ENCODE measurements around the gene LOXL1.

LOXL1 gene

GRCh38 chr15:73941044-73941443, 14.8 kb downstream of the LOXL1 start:
- DNase-seq: no peak

DNA sequence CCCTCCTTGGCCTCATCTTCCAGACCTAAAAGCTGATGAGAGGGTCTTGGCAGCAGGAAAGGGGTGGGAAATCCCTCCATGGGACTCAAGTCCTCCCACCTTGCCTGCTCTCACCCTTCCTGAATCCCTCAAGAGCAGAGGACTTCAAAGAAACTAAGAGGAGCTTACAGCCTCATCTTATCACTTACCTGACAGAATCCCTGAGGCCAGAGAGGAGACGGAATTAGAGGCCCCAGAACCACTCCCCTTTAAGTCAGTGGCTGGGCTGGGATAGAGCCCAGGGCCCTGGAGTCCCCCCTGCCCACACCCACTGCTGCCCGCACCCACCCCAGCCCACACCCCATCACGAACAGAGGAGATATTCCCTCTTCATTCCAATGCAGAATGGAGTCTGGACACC, 15.2 kb downstream of the LOXL1 start:
- DNase-seq: no peak

GRCh38 chr15:73941871-73942635, 15.8 kb downstream of the LOXL1 start:
- no peak for DNase-seq

DNA sequence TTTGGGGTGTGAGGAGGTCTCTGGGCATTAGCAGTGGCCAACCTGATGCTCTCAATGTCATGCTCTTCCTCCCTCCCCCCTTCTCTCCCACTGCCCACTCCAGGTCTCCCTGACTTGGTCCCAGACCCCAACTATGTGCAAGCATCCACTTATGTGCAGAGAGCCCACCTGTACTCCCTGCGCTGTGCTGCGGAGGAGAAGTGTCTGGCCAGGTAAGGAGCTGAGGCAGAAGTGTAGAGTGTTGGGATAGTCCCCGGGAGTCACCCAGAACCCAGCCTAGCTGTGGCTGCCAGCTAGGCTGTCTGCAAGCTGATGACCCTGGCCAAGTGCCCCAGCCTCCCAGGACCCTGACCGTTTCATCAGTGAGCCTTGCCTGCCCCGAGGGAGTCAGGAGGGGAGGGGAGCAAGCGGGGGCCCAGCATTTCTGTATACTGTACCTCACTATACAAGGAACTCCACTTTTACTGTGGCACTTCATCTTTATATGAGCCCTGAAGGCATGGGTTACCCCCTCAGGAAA, 16.5 kb downstream of the LOXL1 start:
- DNase-seq: no peak

DNA sequence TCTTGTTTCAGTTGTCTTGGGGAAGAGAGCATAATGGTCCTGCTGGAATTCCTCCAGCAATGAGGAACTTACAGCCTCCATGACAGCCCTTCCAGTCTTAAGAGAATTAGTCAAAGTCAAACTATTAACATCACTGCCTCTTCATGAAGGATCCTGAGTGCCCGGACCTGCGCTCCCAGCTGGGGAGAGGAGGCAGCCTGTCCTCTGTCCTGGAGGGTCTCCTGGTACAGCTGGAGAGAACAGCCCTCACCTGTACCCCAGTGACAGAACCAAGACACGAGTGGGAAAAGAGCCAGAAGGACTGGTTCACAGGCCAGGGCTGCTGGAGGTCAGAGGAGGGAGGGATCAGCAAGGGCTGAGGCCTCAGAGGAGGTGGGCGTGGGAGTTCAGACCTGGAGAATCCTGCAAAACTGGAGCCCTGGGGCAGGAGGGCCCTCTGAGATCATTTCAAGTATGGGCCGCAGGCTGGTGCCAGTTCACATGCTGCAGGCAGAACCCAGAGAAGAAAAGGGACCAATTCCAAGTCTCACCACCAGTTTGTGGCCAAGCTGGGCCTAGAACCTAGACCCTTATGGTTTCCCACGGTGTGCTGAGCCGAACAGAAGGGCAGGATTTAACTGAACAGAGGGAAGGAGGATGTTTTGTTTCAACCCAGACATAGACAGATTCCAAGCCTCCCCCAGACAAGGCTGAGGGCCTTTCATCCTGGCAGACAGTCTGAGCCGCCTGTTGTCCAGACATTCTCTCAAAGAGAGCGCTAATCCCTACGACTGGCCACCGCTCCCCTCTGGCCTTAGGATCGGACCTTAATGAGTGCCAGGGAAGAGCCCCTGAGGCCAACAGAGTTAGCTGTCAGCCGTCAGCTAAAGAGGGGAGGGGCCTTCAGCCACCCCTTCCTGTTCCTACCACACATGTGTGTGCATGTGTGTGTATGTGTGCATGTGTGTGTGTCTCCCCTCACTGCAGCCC, 18.2 kb downstream of the LOXL1 start:
- DNase-seq: no peak

DNA sequence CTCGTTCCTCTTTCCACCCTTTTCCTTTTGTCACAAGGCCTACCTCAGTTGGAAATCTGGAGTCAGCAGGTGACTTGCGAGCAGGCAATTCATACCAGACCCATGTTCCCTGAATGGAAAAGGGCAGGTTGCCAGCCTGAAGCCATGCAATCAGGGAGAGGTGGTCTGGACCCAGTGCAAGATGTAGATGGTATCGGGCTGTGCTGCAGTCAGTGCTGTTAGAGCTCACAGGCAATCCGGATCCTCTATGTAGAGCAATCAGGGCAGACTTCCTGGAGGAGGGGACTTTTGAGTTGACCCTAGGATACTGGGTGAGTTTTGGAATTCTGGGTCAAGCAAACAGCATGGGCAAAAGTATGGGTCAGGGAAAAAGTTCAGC, 18.9 kb downstream of the LOXL1 start:
- no peak for DNase-seq

GRCh38 chr15:73946046-73946721, 19.9 kb downstream of the LOXL1 start:
- no peak for DNase-seq

GRCh38 chr15:73946795-73947370, 20.6 kb downstream of the LOXL1 start:
- DNase-seq: no peak

DNA sequence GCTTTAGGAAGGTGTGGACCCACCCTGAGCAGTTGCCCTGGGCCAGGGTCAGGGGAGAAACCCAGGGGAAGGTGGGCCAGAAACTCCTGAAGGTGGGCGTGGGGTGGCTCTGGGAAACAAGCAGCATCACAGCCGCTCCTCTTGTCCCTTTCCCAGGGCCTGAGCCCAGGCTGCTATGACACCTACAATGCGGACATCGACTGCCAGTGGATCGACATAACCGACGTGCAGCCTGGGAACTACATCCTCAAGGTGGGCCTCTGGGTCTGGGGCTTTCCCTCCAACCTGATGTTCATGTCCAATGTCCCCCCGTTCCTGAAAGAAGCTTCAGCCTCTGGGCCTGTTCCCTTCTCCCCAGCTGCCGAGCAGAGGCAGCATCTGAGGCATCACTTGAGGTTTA, 21.4 kb downstream of the LOXL1 start:
- no peak for DNase-seq

GRCh38 chr15:73948396-73948795, 22.1 kb downstream of the LOXL1 start:
- DNase-seq: no peak

DNA sequence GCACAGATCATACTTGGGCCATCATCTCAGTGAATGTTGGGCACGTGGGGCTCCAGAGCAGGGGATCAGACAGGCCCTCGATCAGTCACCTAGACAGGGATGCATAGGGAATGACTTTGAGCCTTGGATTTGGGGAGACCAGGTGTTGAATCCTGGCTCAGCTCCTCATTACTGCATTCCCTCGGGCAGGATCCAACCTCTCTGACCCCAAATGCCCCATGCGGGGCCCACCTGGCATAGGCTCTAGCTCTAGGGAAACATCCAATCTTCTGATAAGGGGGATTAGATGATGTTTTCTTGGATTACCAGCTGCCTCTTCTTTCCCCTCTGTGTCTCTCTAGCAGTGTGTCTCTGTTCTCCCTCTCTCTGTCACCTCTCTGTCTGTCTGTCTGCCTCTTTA, 22.7 kb downstream of the LOXL1 start:
- DNase-seq: no peak

DNA sequence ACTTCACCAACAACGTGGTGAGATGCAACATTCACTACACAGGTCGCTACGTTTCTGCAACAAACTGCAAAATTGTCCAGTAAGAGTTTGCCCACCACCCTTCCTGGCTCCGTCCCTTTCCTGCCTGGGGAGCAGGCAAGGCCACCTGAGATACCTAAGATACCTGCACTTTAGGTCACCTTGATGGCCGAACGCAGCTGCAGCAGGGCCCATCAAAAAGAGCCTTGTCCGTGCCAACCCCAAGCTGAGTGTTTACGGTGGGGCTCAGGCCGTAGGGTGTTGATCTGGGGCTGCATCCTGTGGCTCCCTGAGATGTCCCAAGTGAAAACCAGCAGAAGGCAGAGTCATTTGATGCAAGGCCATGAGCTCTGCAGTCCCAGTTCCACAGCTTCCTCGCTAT, 23.2 kb downstream of the LOXL1 start:
- no peak for DNase-seq

DNA sequence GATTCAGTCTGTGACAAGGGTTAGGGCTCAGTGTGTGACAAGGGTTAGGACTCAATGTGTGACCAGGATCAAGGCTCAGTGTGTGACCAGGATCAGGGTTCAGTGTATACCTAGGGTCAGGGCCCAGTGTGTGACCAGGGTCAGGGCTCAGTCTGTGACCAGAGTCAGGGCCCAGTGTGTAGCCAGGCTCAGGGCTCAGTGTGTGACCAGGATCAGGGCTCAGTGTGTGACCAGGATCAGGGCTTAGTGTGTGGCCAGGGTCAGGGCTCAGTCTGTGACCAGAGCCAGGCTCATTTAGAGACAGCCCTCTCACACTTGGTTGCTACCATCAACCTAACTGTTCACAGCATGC, 24.2 kb downstream of the LOXL1 start:
- no peak for DNase-seq

GRCh38 chr15:73950831-73951561, 24.7 kb downstream of the LOXL1 start:
- peak in 3 of 4 experiments; percentile 41 to 78 (median 66) for DNase-seq

- DNase-seq: no peak
Observed at GRCh38 chr15:73951601-73952000, 25.3 kb downstream of the LOXL1 start.

DNA sequence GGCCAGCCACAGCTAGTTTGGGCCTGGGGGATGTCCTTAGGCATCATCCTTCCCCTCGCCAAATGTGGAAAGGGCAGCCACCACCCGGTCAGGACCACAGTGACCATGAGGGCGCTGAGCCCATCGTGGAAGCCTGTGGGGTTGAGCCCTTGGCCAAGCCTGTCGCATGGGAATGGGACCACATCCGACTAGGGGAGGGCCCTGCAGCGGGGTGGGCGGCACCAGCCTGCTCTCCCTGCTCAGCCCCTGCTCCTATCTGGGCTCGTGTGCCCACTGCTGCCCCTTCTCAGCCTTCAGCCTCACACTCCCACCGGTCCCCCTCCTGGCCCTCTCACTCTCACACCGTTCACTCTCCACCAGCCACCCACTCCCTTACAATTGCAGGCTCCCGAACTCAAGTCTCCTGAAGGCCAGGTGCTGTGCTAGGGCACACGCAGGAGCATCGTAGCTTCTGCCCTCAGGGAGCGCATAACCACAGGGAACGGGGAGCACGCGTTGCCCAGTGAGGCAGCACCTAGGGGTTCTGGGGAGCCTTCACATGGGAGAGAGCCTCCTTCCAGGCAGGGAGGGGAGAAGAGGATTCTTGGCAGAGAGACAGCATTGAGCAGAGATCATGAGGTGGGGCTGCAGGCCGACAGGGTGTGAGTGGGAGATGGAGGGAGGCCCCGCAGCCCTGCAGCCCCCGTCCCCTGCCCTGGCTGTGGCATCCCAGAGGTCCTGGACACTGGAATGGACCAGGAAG, 26.1 kb downstream of the LOXL1 start:
- DNase-seq: no peak

GRCh38 chr15:73952913-73953750, 26.9 kb downstream of the LOXL1 start:
- DNase-seq: no peak

DNA sequence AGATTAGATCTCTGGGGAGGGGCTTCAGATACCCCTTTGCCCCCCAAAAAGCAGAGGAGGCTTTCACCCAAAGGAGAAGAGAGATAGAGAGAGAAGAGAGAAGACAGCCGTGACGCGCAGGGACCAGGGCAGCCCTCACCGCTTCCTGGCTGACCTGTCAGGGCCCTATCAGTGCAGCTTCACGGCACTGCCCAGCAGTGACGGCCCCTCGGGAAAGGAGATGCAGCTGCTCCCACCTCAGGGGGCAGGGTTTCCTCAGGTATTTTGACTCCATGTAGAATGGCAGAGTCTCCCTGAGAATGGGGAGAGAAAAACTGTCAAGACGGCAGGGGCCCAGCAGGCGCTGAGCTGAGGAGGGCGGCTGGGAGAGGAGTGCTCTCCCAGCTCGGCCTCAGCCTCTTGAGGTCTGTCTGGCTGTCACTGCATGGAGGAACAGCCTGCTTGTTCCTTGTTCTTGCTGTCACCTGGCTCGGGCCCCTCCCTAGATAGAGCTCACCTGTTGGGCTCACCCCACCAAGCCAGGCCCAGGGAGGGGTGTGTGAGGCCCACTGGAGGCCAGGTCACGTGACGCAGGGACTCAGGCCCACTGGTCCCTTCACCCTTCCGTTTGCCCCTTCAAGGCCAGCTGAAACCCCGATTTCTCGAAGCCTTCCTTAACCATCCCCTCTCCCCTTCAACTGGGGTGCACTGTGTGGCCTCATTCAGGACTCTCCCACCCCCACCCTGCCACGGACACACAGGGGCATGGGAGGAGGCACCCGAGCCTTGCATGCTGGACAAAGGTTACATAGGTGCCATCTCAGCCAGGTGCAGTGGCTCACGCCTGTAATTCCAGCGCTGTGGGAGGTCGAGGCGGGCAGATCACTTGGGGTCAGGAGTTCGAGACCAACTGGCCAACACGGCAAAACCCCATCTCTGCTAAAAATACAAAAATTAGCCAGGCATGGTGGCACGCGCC, 28.2 kb downstream of the LOXL1 start:
- no peak for DNase-seq

- DNase-seq: no peak
Observed at GRCh38 chr15:73955326-73955725, 29.1 kb downstream of the LOXL1 start.

Measured in activated naive CD4-positive, alpha-beta T cell (primary cell).